CD1c-positive myeloid dendritic cell (primary cell): ENCODE results near the gene SRF.

Experiments
- DNase-seq: peaks from one replicate; pipeline ENCODE4 v3.0.0-alpha.2; 2016; ENCODE audit errors: extremely low spot score

SRF gene

DNA sequence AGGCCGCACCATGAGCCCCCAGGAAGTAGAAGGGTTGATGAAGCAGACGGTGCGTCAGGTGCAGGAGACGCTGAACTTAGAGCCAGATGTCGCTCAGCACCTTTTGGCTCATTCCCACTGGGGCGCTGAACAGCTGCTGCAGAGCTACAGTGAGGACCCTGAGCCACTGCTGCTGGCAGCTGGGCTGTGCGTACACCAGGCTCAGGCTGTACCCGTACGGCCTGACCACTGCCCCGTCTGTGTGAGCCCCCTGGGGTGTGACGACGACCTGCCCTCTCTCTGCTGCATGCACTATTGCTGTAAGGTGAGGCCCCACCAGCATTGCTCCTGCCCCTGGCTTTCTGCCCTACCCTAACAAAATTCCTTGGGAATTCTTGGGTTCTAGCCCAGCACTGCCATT lies 45.1 kb downstream of the SRF start:
- DNase-seq: no peak

DNA sequence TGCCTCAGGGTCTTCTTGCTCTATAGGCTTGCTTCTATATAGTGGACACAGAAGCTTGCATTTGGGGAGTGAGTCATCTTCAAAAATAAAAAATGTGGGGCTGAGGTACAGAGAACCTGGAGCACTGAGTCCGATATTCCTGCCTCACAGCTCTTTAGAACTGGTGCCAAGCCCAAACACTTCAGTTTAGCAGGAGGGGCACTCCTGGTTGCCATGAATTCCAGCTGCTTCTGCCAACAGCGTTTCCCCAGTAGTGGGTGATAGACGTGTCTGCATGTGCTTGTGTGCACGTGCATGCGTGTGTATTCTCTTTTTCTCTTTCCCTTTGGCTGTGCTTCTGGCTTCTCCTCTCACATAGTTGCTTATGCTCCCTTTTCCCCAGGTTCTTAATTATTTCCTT lies 46.3 kb downstream of the SRF start:
- no peak for DNase-seq

DNA sequence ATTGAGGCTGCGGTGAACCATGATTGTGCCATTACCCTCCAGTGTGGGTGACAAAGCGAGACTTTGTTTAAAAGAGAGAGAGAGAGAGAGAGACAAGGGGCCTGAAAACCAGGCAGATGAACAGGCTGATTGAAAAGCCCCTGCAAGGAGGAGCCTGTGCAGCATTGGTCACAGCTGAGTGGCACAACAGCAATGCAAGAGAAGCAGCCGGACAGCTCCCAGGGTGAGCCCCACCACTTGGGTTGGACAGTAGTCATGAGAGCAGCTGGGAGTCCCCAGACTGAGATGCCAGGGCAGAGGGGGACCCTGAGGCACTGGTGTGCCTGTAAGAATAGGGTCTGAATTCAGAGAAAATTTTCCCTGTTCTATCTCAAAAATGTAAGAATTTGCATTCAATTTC lies 48.0 kb downstream of the SRF start:
- DNase-seq: no peak

DNA sequence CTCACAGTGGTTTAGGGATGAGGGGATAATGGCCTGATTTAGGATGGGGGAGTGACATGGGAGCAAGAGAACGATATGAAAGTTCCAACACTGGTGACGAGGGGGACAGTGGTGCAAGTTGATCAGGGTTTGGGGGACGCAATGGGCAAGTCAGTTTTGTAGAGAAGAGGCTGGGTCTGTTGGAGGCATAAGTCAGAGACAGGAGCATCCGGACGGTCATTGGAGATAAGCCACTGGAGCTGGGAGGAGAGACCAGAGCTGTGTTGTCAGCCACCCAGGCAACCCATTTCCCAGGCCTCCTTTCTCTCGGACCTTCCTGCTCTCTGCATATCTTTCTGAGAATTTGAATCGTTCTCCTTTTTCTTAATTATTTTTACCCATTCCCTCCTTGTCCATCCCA lies 48.7 kb downstream of the SRF start:
- DNase-seq: no peak

DNA sequence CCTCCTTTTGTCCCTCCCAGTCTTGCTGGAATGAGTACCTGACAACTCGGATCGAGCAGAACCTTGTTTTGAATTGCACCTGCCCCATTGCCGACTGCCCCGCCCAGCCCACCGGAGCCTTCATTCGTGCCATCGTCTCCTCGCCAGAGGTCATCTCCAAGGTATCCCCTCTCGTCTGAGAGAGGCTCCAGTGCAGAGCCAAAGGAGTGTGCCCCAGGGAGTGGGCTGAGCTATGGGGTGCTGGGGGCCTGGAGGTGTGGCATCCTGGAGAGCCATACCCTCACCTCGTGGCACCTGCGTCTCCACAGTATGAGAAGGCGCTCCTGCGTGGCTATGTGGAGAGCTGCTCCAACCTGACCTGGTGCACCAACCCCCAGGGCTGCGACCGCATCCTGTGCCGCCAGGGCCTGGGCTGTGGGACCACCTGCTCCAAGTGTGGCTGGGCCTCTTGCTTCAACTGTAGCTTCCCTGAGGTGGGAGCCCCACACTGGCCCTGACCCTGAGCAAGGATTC lies 49.4 kb downstream of the SRF start:
- DNase-seq: no peak

DNA sequence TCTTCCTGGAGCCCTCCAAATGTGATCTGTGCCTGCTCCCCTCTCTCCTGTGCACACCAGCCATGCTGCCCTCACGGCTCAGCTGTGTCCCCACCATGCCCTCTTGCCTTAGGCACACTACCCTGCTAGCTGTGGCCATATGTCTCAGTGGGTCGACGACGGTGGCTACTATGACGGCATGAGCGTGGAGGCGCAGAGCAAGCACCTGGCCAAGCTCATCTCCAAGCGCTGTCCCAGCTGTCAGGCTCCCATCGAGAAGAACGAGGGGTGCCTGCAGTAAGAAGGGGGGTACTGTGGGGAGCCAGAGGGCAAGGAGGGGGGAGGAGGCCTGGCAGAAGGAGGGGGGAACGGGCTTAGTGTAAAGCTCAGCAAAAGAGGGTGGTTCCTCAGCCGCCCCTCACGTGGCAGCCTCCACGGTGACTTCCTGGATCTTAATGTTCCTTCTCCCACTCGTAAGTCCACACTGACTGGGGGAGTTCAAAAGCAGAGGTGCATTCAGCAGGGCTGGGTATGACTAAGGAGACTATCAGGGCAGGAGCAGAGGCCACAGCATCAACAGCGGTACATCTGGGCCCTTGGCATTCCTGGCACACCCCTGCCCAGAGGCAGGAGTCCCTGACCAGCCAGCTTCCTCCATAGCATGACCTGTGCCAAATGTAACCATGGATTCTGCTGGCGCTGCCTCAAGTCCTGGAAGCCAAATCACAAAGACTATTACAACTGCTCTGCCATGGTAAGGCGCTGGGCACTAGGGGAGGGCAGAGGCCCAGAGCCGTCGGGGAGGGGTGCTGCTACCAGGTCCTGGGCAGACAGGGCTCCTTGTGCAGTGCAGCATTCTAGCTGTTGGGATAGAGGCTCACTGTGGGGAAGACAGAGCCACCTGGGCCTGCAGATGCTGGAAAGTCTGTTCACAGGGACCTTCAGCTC lies 50.2 kb downstream of the SRF start:
- peak; percentile 47 for DNase-seq

DNA sequence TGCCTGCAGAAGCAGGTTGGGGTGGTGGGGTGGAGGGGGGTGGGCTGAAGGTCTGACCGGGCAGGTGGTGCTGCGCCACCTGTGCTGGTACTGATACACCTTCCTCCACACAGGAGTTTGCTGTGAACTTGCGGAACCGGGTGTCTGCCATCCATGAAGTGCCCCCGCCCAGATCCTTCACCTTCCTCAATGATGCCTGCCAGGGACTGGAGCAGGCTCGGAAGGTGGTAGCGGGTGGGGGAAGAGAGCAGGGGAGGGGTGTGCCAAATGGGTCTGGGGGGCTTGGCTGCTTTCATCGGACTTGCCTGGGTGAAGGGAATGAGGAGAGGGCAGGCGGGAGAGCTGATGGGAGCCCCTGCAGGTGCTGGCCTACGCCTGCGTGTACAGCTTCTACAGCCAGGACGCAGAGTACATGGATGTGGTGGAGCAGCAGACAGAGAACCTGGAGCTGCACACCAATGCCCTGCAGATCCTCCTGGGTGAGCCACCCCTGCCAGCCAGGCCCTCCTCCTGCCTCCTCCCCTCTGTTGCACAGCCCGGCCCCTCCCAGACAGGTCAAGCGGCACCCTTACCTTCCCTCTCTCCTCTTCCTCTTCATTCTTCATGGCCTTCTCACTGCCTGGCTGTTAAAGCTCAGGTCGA lies 51.5 kb downstream of the SRF start:
- DNase-seq: no peak

DNA sequence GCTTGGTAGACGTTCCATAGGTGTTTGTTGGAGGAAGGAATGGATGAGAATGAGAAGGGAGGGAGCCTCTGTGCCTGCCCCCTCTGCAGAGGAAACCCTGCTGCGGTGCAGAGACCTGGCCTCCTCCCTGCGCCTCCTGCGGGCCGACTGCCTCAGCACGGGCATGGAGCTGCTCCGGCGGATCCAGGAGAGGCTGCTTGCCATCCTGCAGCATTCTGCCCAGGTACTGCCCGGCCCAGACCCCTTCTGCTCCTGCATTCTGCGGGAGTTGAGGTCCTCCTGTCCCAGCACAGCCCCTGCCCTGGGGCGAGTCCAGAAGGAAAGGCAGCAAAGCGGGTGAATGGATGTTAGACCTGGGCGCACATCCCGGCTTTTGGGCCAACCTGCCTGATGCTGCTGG lies 52.1 kb downstream of the SRF start:
- no peak for DNase-seq

DNA sequence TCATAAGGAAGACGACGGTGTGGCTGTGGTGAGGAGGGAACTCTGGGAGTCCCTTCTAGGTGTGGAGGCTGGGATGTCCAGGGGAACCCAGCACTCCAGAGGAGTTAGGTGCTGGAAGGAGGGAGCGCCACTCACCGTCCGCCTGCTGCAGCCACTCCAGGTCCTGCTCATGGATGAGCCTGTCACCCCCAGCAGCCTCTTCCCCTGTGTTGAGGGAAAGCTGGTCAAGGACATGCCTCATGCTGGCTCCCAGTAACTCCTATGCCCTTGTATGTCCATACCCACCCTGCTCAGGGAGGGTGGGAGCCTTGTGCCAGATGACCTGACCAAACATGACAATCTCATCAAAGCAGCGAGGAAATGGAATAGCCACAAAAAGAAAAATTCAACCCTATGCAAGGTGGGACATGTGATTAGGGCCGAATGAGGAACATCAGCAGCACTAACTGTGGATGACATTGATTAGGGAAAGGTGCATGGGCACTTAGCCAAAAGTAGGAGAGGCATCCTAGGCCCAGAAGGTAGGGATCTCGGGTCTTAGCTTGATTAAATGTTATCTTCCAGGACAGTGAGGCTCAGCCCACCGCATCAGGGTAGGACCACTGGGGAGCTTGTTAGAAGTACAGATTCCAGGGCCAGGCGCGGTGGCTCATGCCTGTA lies 55.3 kb downstream of the SRF start:
- DNase-seq: no peak

DNA sequence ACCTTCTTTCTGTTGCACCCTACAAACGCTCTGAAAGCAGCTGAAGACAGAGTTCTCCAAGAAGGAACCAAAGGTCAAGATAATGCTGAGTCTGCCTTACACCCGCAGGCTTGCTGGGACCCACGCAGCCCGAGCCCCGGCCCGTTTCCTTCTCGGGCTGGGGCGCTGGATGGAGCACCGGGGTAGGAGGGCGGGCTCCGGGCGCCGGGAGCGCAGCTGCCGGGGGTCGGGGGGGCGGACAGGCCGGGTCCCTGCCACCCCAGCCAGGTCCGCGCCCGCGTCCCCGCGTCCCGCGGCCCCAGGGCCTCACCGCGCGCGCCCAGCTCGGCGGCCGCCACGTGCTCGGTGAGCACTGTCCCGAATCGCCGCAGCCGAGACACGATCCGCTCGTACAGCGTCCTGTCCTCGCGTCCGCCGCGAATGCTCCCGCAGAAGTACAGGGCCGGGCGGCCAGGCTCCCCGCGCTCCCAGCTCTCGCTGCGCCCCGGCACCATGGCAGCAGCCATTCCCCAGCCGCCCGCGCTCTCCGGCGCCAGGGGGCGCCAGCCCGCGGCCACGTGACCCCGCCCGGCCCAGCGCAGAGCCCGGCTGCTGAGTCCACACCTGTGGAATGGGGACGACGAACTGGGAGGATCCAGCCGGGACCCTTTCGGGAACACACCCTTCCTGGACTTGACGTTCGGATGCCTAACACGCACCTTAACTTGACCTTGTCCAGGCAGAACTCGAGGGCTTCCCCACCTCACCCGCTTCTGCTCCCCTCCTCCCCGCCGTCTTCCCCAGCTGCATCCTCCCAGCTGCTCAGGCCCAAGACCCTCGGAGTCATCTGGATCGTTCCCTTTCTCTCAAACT lies 58.1 kb downstream of the SRF start, which contains the start of gene DNPH1:
Gene DNPH1 (minus strand): TSS at position 531 of the 852 bp plus-strand sequence. CDS start 25 bp downstream, at position 506.
- DNase-seq: peak; percentile 81

DNA sequence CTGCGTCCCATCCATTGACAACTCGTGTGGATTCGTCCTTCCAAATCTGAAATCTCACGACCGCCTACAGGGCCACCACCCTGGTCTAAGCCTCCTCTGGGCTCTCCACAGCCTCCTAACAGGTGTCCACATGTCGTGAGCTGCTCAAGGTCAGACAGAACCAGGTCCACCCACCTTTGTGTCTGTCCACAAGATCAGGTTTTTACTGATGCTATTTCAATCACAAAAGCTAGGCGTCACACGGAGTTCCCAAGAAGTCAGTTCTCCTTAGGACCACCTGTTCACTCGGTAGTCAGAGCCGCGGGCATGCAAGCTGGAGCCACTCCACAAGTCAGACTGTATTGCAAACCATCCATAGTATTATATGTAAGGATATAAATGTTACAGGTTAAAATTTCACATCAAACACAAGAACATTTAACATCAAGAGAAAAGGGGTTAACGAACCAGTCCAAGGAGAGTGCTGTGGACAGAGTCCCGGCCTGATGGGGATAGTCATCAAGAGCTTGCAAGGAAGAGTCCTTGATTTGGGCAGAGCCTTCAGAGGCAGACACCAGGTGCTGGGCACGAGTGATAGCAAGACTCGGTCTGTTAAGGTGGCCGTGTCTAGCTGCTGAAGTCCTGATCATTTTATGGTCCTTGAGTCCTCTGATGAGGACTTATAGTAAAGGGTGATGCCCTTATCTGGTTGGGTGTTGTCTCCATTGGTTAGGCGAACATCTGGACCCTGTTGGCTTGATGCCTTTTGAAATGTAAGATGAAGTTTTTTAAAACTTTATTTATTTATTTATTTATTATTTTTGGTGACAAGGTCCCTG lies 58.9 kb downstream of the SRF start:
- no peak for DNase-seq

DNA sequence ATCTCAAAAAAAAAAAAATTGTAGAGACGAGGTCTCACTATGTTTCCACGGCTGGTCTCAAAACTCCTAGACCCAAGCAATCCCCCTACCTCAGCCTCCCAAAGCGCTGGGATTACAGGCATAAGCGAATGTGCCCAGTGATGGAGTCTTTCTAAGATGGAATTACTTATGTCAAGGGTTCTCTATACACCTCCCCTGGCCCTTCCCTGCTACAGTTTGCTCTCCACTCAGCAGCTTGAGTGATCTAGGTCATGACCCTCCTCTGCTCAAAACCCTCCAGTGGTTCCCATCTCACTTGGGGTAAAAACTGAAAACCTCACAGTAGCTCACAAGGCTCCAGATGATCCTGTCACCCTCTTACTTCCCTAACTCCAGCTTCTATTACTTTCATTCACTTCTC lies 60.0 kb downstream of the SRF start:
- no peak for DNase-seq
